HepG2 (cell line): ENCODE results near the gene NT5DC2. TPM values are rescaled to one million over a fixed set of nuclear protein-coding genes. Genes with fewer than 3 reads are reported as not detected.

Experiments used
- HOXA3 ChIP-seq: sonication (generic); formaldehyde crosslinking; IDR thresholded peaks from 2 replicates; pipeline ENCODE4 v1.5.0; 2020; ENCODE audit warnings: missing genetic modification reagents
- MED13 ChIP-seq: sonication (generic); formaldehyde crosslinking; IDR thresholded peaks from 2 replicates; pipeline ENCODE4 v1.5.0; 2020; ENCODE audit warnings: missing genetic modification reagents
- SRSF1 ChIP-seq: fragments of 200-400 bp; formaldehyde crosslinking; optimal IDR thresholded peaks from 2 replicates; pipeline ENCODE3; 2017; ENCODE audit warnings: mild to moderate bottlenecking, low read depth, low read length, moderate library complexity
- THYN1 ChIP-seq: sonication (generic); formaldehyde crosslinking; IDR thresholded peaks from 2 replicates; pipeline ENCODE4 v1.8.1; 2023; ENCODE audit warnings: low read depth, mild to moderate bottlenecking, moderate library complexity, missing genetic modification reagents, borderline replicate concordance
- ZNF510 ChIP-seq: sonication (generic); formaldehyde crosslinking; IDR thresholded peaks from 2 replicates; pipeline ENCODE4 v1.4.0; 2020; ENCODE audit warnings: low read depth, mild to moderate bottlenecking, missing genetic modification reagents
- polyA plus RNA-seq, 8 experiments: library from polyadenylated mRNA; depleted of rRNA in 3 of 8; stranded (reverse) in 7 of 8; unstranded in 1 of 8; fragments of >200 nt; fragmentation: Illumina TruSeq in 4 of 8; extraction: Trizol in 4 of 8; gene quantifications; 2 replicates each; pipeline versions ENCODE4 v1.2.1 to v1.2.3, GENCODE V29; 2011 to 2016; ENCODE audit warnings: low read depth in 4 of 8, missing spikeins in 1 of 8, mixed read lengths in 1 of 8; ENCODE audit not compliant: insufficient read depth in 1 of 8
- total RNA-seq, 5 experiments: library from RNA; depleted of rRNA; stranded (reverse); fragments of >200 nt; fragmentation: Illumina TruSeq; extraction: Trizol; gene quantifications; 2 replicates each; pipeline ENCODE4 v1.2.3, GENCODE V29; 2016; ENCODE audit warnings: low read depth in 1 of 5
- TF ChIP-seq, protein P1 (sequence below): sonication (generic); formaldehyde crosslinking; IDR thresholded peaks from one replicate; pipeline ENCODE4 v1.5.1; 2020; ENCODE audit warnings: mild to moderate bottlenecking, missing genetic modification reagents; ENCODE audit errors: not compliant biosample characterization
- TF ChIP-seq, protein P2 (sequence below): sonication (generic); formaldehyde crosslinking; IDR thresholded peaks from 2 replicates; pipeline ENCODE4 v1.5.0; 2020; ENCODE audit warnings: mild to moderate bottlenecking, missing genetic modification reagents, moderate library complexity
- TF ChIP-seq, protein P3 (sequence below): sonication (generic); formaldehyde crosslinking; IDR thresholded peaks from 2 replicates; pipeline ENCODE4 v1.8.0; 2022; ENCODE audit warnings: mild to moderate bottlenecking, missing genetic modification reagents, moderate library complexity
- TF ChIP-seq, protein P4 (sequence below): sonication (generic); formaldehyde crosslinking; IDR thresholded peaks from 2 replicates; pipeline ENCODE4 v1.9.0; 2021; ENCODE audit warnings: missing genetic modification reagents, mild to moderate bottlenecking, borderline replicate concordance

Gene NT5DC2
- total and polyA plus RNA-seq, 2 of the 13 experiments (the other 11 are each of a cell fraction or from before 2014, with no cell fraction given), result 131 to 240 TPM

DNA sequence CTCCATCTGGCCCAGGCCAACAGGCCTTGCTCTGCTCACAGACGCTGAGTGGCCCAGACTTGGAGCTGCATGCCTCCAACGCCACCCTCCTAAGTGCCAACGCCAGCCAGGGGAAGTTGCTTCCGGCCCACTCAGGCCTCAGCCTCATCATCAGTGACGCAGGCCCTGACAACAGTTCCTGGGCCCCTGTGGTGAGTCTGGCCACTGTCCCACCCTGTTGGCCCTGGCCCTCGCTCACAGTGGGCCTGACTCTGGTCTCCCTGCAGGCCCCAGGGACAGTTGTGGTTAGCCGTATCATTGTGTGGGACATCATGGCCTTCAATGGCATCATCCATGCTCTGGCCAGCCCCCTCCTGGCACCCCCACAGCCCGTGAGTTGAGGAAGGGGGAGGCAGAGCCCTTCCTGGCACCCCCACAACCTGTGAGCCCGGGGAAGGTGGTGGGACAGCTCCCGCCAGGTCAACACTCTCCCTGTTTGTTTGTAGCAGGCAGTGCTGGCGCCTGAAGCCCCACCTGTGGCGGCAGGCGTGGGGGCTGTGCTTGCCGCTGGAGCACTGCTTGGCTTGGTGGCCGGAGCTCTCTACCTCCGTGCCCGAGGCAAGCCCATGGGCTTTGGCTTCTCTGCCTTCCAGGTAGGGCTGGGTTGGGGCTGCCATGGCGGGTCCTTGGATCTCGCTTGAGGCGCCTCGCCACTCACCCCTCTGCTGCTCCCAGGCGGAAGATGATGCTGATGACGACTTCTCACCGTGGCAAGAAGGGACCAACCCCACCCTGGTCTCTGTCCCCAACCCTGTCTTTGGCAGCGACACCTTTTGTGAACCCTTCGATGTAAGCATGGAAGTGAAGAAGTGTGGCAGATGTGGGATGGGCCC is 10.0 kb downstream of the NT5DC2 start (continued):
- TF ChIP-seq, protein P1, sequence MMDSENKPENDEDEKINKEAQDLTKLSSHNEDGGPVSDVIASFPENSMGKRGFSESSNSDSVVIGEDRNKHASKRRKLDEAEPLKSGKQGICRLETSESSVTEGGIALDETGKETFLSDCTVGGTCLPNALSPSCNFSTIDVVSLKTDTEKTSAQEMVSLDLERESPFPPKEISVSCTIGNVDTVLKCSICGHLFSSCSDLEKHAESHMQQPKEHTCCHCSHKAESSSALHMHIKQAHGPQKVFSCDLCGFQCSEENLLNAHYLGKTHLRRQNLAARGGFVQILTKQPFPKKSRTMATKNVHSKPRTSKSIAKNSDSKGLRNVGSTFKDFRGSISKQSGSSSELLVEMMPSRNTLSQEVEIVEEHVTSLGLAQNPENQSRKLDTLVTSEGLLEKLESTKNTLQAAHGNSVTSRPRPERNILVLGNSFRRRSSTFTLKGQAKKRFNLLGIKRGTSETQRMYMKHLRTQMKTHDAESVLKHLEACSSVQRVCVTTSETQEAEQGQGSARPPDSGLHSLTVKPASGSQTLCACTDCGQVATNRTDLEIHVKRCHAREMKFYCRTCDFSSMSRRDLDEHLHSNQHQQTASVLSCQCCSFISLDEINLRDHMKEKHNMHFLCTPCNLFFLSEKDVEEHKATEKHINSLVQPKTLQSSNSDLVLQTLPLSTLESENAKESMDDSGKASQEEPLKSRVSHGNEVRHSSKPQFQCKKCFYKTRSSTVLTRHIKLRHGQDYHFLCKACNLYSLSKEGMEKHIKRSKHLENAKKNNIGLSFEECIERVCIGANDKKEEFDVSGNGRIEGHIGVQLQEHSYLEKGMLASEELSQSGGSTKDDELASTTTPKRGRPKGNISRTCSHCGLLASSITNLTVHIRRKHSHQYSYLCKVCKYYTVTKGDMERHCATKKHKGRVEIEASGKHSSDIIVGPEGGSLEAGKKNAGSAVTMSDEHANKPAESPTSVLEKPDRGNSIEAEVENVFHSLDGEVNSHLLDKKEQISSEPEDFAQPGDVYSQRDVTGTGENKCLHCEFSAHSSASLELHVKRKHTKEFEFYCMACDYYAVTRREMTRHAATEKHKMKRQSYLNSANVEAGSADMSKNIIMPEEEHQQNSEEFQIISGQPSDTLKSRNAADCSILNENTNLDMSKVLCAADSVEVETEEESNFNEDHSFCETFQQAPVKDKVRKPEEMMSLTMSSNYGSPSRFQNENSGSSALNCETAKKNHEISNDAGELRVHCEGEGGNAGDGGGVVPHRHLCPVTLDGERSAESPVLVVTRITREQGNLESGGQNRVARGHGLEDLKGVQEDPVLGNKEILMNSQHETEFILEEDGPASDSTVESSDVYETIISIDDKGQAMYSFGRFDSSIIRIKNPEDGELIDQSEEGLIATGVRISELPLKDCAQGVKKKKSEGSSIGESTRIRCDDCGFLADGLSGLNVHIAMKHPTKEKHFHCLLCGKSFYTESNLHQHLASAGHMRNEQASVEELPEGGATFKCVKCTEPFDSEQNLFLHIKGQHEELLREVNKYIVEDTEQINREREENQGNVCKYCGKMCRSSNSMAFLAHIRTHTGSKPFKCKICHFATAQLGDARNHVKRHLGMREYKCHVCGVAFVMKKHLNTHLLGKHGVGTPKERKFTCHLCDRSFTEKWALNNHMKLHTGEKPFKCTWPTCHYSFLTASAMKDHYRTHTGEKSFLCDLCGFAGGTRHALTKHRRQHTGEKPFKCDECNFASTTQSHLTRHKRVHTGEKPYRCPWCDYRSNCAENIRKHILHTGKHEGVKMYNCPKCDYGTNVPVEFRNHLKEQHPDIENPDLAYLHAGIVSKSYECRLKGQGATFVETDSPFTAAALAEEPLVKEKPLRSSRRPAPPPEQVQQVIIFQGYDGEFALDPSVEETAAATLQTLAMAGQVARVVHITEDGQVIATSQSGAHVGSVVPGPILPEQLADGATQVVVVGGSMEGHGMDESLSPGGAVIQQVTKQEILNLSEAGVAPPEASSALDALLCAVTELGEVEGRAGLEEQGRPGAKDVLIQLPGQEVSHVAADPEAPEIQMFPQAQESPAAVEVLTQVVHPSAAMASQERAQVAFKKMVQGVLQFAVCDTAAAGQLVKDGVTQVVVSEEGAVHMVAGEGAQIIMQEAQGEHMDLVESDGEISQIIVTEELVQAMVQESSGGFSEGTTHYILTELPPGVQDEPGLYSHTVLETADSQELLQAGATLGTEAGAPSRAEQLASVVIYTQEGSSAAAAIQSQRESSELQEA (CRISPR knock-in tag), result no peak
- TF ChIP-seq, protein P2, sequence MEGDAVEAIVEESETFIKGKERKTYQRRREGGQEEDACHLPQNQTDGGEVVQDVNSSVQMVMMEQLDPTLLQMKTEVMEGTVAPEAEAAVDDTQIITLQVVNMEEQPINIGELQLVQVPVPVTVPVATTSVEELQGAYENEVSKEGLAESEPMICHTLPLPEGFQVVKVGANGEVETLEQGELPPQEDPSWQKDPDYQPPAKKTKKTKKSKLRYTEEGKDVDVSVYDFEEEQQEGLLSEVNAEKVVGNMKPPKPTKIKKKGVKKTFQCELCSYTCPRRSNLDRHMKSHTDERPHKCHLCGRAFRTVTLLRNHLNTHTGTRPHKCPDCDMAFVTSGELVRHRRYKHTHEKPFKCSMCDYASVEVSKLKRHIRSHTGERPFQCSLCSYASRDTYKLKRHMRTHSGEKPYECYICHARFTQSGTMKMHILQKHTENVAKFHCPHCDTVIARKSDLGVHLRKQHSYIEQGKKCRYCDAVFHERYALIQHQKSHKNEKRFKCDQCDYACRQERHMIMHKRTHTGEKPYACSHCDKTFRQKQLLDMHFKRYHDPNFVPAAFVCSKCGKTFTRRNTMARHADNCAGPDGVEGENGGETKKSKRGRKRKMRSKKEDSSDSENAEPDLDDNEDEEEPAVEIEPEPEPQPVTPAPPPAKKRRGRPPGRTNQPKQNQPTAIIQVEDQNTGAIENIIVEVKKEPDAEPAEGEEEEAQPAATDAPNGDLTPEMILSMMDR, result no peak
- no peak for TF ChIP-seq THYN1 (CRISPR knock-in tag)
- no peak for TF ChIP-seq MED13 (CRISPR knock-in tag)
- TF ChIP-seq SRSF1, result no peak
- no peak for TF ChIP-seq ZNF510 (CRISPR knock-in tag)
- TF ChIP-seq HOXA3 (CRISPR knock-in tag), result no peak
- TF ChIP-seq, protein P3, sequence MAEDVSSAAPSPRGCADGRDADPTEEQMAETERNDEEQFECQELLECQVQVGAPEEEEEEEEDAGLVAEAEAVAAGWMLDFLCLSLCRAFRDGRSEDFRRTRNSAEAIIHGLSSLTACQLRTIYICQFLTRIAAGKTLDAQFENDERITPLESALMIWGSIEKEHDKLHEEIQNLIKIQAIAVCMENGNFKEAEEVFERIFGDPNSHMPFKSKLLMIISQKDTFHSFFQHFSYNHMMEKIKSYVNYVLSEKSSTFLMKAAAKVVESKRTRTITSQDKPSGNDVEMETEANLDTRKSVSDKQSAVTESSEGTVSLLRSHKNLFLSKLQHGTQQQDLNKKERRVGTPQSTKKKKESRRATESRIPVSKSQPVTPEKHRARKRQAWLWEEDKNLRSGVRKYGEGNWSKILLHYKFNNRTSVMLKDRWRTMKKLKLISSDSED, result no peak
- TF ChIP-seq, protein P4, sequence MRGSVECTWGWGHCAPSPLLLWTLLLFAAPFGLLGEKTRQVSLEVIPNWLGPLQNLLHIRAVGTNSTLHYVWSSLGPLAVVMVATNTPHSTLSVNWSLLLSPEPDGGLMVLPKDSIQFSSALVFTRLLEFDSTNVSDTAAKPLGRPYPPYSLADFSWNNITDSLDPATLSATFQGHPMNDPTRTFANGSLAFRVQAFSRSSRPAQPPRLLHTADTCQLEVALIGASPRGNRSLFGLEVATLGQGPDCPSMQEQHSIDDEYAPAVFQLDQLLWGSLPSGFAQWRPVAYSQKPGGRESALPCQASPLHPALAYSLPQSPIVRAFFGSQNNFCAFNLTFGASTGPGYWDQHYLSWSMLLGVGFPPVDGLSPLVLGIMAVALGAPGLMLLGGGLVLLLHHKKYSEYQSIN (CRISPR knock-in tag), result no peak
